Occipital lobe (tissue), 2 donors: ENCODE results near the gene COBL. TPM values are rescaled to one million over a fixed set of nuclear protein-coding genes. Genes with fewer than 3 reads are reported as not detected.
A peak's percentile ranks its signal among the peaks of the same experiment; 100 is the strongest.

Source experiments
- DNase-seq: peaks from one replicate; lab custom pipeline; 2025; lab: John Stamatoyannopoulos, UW
- total RNA-seq: library from RNA; depleted of rRNA; stranded (reverse); fragments of >200 nt; gene quantifications from one replicate; pipeline ENCODE4 v1.2.3, GENCODE V29; 2014

Gene COBL
- total RNA-seq, 1 donor from 2014 or later, result 6.4 TPM

GRCh38 chr7:51306761-51307160 is 9.8 kb downstream of the COBL start:
- DNase-seq, result no peak

DNA sequence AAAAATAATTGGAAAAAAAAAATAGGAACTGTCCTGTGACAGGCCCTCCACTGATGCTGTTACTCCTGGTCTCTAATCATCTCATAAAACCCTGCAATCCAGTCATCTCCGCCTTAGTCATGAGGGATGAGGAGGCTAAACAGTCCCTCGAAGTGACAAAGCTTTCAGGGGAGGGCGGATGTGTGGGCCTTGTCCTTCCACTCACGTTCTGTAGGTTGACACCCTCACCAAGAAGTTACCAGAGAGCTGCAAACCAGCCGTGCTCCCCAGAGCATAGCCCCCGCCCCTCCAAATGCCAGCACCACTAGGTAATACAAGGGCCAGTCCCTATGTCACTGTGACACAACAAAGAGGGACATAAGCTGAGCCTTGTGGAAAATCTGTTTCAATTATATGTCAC is 11.9 kb downstream of the COBL start:
- DNase-seq, result no peak

DNA sequence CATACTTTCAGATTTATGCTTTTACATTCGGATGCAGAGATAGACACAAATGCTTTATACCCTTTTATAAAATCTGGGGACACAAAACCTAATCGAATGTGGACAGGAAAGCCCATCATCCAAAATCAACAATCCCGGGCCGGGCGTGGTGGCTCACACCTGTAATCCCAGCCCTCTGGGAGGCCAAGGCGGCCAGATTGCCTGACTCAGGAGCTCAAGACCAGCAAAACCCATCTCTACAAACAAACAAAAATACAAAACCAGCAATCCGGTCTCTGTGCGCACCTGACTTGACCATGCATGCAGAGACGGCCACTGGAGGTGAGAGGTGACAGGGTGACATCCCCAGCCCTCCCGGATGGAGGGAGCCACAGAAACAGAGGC is 13.5 kb downstream of the COBL start:
- no peak for DNase-seq

DNA sequence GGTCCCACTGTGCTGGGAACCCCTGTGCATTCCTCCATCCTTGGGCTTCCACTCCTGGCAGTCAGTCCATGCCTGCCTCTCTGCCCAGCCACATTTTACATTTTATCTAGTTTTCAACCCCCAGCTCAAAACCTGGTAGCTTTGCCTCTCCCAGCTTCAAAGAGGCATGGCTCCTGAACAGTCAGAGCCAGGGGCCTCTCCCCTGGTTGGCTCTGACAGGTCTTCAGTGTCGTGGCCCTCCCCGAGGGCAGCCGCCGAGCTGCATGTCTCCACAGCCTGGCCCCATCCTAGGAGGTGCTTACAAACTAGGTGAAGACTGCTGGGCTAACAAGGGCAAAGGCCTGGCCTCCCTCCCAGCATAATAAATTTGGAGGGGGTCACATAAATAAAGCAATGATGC is 14.8 kb downstream of the COBL start:
- no peak for DNase-seq

DNA sequence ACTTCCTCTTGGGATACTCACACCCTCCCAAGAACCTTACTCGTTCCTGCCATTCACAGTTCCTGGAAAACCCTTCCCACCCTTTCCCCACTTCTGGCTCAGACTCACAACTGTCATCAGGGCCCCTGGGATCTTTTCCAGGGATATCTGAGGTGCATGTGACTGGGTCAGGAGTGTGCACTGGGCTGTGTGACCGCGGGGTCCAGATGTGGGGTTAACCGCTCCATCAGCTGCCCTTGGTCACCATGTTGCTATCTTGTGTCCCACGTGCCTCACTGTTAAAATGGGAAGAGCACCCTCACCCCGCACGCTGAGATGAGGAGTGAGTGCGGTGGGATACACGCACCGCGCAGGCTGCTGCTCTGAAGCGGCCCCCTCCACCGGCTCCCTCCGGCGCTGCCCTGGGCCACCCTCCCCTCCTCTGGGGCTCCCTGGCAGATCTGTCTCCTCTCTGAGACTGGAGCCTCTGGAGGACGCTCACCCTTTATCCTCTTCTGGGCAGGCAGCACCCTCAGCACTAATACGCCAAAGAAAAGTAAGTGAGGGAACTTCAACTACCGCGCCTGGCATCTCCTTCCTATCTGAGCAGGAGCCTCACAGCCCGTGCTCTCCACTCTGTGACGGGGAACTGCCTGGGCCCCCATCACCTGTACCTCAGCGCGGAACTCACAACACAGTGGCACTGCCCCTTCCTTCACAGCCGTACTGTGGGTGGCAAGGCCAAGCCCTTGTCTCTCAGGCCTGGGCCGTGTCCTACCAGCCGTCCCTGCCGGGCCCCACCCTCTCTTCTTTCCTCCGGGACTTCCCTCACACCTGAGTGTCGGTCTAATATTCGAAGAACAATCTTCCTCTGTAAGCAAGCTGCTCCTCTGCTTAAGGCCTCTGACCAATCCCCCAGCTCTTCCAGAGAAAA is 15.6 kb downstream of the COBL start:
- no peak for DNase-seq

- no peak for DNase-seq
These were observed 17.0 kb downstream of the COBL start for GRCh38 chr7:51299391-51300133.

- no peak for DNase-seq
These were observed 17.7 kb downstream of the COBL start for GRCh38 chr7:51298912-51299311.

DNA sequence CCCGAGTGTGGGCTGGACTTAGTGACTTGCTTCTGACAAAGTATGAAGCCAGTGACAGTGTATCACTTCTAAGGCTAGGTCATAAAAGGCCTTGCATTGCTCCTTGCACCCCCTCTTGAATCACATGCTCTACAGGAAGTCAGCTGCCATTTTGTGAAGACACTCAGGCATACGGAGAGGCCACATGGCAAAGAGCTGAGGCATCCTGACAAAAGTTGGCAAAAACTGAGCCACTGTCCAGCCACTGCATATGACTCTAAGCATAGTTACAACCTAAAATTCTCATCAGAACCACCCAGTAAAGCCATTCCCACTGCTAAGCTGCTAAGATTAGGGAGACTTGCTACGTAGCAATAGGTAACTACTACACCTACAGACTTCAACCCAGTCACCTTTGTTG is 18.6 kb downstream of the COBL start:
- DNase-seq, result no peak

DNA sequence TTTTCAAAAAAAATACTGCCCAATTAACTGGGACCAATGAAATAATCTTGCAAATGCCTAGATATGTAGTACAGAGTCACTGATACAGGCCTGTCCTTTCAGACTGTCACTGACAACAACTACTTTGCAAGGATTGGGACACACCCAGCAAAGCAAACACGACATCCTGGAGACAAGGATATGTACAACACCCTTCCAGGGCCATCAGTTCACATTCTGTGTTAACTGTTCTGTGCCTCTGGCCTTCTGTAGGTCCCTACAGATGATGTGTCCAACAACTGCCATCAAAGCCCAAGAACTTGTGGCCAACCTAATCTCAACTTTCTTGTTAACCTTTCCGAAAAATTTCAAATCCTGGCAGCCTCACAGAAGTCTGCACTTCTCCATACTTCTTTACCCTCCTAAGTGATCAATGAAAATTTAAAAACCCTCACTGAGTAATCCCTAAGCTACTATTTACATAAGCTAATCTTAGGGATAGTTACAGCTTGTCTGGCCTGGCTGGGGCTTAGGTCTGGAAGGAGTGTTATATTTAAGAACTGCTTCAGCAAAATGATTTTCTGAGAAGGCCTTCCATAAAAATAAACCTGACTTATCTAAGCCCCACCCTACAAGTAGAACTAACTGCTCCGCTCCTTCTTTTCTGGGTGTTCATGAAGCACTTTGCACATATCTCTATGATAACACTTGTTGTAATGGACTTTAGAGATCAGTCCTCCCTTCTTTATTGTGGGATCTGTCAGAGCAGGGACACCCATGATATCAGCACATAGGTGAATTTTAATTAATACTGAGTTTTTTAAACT is 21.0 kb downstream of the COBL start:
- no peak for DNase-seq

DNA sequence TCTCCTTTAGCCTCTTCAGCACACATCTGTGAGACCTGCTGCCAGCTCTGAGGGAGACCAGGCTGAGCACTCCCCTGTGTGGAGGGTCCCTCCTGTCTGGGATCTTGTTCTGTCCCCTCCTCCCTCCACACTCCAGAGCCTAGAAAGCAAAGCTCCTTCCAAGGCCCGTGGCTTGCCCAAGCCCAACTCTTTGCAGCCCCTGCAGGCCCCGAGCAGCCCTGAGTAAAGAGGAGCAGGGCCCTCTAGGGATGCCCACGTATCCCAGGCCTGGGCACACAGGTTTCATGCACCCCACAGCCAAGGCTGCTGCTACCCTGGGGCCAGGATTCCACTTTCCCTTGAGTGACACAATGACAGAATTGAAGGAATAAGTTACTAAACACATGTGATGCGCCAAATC is 24.0 kb downstream of the COBL start:
- no peak for DNase-seq

- no peak for DNase-seq
These were observed 25.7 kb downstream of the COBL start for GRCh38 chr7:51290702-51291540.

DNA sequence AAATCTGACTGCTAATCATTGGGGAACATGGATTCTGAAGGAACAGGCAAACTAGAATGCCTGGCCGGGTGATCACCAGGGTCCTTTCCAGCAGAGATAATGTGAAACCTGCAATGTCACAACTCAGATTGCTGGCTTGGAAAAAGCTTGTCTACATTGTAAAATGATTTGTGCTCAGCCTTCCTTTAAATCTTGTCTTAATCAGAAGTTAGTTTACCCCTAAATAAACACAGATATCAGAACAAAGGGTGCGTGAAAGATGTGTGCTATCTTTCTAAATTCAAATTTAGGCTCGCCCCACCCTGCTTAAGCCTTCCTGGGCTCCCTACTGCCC is 26.3 kb downstream of the COBL start:
- DNase-seq, result no peak

- DNase-seq, result no peak
These were observed 26.8 kb downstream of the COBL start for GRCh38 chr7:51289623-51290303.

DNA sequence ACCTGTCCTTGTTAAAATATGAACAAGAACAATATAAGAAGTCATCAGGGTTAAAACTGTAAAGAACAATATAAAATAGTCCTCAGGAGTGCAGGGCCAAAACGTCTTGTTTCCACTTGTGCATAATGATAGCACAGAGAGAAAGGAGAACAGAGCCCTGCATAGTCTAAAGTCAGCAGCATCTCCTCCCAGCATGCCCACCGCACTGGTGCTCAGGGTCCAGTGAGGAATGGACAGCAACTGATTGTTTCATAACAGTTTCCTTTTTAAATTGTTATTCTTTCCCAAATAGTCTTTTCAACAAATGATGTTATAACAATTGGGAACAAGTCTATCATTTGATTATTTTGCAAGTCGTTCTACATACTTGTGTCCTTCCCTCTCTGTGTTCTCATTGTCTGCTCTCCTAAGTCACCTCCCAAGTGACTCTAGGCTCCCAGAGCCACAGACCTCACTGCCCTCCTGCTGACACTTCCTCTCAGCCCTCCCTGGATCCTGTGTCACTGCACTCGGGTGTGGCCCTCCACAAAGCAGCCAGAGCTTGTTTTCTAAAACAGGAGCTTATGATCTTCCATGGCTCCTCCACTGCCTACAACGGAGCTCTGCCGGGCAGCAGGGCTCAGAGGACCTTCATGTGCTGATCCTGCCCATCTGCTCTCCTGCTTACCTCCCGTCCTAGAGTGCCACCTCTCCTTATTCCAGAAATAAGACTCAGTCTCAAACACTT is 27.6 kb downstream of the COBL start:
- DNase-seq, result no peak

GRCh38 chr7:51286401-51286800 is 30.2 kb downstream of the COBL start:
- DNase-seq, result no peak

DNA sequence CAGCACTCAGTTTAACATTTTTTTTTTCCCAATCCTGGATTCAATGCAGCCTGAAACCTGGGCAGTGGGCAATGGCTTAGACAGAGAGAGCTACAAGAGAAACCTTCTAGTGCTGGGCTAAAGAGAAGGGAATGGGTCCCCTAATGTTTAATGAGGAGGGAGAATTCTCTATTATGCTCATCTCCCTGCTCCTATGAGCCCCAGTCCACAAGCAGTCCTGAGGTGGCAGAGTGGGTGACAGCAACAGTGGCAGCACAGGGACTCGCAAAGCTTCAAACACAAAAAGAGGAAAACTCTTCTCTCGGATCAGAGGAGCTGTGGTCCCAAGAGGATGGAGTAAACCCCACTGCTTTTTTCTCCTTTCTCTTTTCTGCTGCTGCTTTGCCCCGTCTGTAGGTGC is 36.5 kb downstream of the COBL start:
- DNase-seq, result no peak

- DNase-seq, result no peak
These were observed 37.1 kb downstream of the COBL start for GRCh38 chr7:51279391-51280023.

DNA sequence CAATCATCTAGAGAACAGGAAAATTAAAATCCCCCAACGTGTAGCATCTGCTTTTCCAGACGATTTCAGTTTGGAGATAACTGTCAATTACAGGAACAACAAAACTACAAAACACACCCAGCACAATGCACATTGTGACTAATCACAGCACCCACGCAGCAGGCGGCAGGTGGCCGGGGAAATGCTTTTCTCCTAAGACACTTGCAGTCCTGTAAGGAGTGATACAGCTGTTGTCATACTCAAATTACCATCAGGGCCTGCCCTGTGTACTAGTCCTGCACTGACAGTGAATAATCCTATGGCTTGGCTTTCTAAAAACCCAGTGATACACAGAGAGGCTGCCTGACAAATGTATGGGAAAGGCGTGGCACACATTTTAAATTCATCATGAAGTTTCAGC is 37.8 kb downstream of the COBL start:
- peak; percentile 36 for DNase-seq

DNA sequence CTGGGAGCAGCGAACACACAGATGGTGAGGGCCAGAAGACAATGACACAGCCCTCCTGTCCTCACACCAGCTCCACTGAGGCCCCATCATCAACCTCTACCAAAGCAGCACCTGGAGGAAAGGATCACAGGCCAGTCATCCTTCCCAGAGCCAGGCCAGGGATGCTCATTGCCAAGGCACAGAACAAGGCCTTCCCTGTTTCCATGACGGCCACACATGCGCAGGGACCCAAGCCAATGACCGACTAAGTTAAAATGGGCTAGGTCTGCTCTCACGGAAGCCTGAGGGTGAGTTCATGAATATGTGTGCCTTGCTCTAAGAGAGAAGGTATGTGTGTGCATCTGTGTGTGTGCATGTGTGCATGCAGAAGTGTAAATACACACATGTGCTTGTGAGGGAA is 39.6 kb downstream of the COBL start:
- no peak for DNase-seq
